Thyroid gland (tissue), 4 donors: Measurements from ENCODE around the gene PMEPA1. TPM values are rescaled to one million over a fixed set of nuclear protein-coding genes. Genes with fewer than 3 reads are reported as not detected.

Experiments used
- DNase-seq, 2 donors: peaks; one replicate each; pipeline ENCODE4 v3.0.0-alpha.2; 2019
- H3K27ac ChIP-seq, 3 donors: fragments of 200-600 bp; sonication (generic); 1 replicate in 2 of 3; 2 replicates in 1 of 3; pipeline ENCODE4 v1.5.1; 2016 to 2019; ENCODE audit warnings: mild to moderate bottlenecking in 1 of 3, moderate library complexity in 1 of 3
- H3K27me3 ChIP-seq: fragments of 200-600 bp; sonication (generic); one replicate; pipeline ENCODE4 v1.5.1; 2019
- H3K36me3 ChIP-seq, 2 donors: fragments of 200-600 bp; sonication (generic); one replicate each; pipeline ENCODE4 v1.5.1; 2016 to 2019
- H3K4me1 ChIP-seq, 2 donors: fragments of 200-600 bp; sonication (generic); one replicate each; pipeline ENCODE4 v1.5.1; 2017 to 2019
- H3K4me3 ChIP-seq, 3 donors: fragments of 200-600 bp; sonication (generic); replicated peaks in 1 of 3; 1 replicate in 2 of 3; 2 replicates in 1 of 3; pipeline ENCODE4 v1.5.1; 2016; ENCODE audit warnings: mild to moderate bottlenecking in 1 of 3
- H3K9me3 ChIP-seq: fragments of 200-600 bp; sonication (generic); one replicate; pipeline ENCODE4 v1.5.1; 2017
- POLR2A ChIP-seq, 2 donors: fragments of 450-650 bp; IDR thresholded peaks; one replicate each; pipeline ENCODE4 v1.6.1; 2017; ENCODE audit warnings: antibody characterized with exemption in 2 of 2, mild to moderate bottlenecking in 2 of 2, moderate library complexity in 1 of 2
- WGBS, 2 donors: methylation state at CpG; one replicate each; pipeline ENCODE4 v1.1.5; 2017; 5-methylcytosine and 5-hydroxymethylcytosine counted together
- intact Hi-C: fragments of 100-400 bp; cut with DNase I; formaldehyde crosslinking; loops from one replicate; pipeline ENCODE4 v1.15.1; 2023
- total RNA-seq, 4 donors: library from RNA; depleted of rRNA; stranded (reverse); fragments of >200 nt; gene quantifications; one replicate each; pipeline ENCODE4 v1.2.3, GENCODE V29; 2016
- TF ChIP-seq, protein P1 (sequence below), 6 experiments: fragments of 200-600 bp in 3 of 6; fragments of 450-650 bp in 3 of 6; sonication (generic) in 3 of 6; IDR thresholded peaks; one replicate each; pipeline ENCODE4 v1.5.1; 2016 to 2019; ENCODE audit warnings: antibody characterized with exemption in 6 of 6, mild to moderate bottlenecking in 2 of 6, inconsistent platforms in 1 of 6, moderate library complexity in 1 of 6

PMEPA1 gene
- total RNA-seq, 4 donors from 2014 or later = 6.5 to 12.6 (median 8.3) TPM

- no peak for DNase-seq
- intact Hi-C loops = no loop called here
- H3K27ac ChIP-seq = no peak overlapping the region
- peaks cover 0 to 9% of the 10 kb centered on the region in 2 donors for H3K4me1 ChIP-seq
- peaks cover 7% of the 10 kb centered on the region in 2 donors for H3K36me3 ChIP-seq
- 88% methylated on average over 15 of the region's 15 CpGs for WGBS, 2 donors
- no peaks in the 10 kb centered on the region for H3K27me3 ChIP-seq
- TF ChIP-seq, protein P1, sequence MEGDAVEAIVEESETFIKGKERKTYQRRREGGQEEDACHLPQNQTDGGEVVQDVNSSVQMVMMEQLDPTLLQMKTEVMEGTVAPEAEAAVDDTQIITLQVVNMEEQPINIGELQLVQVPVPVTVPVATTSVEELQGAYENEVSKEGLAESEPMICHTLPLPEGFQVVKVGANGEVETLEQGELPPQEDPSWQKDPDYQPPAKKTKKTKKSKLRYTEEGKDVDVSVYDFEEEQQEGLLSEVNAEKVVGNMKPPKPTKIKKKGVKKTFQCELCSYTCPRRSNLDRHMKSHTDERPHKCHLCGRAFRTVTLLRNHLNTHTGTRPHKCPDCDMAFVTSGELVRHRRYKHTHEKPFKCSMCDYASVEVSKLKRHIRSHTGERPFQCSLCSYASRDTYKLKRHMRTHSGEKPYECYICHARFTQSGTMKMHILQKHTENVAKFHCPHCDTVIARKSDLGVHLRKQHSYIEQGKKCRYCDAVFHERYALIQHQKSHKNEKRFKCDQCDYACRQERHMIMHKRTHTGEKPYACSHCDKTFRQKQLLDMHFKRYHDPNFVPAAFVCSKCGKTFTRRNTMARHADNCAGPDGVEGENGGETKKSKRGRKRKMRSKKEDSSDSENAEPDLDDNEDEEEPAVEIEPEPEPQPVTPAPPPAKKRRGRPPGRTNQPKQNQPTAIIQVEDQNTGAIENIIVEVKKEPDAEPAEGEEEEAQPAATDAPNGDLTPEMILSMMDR (IDR thresholded peaks at IDR 0.05) = no peak
- TF ChIP-seq POLR2A (IDR thresholded peaks at IDR 0.05) = no peak
- H3K9me3 ChIP-seq = no peaks in the 10 kb centered on the region
- H3K4me3 ChIP-seq = no peak overlapping the region
Measured at GRCh38 chr20:57648878-57649616, 60.8 kb downstream of the PMEPA1 start.

DNA sequence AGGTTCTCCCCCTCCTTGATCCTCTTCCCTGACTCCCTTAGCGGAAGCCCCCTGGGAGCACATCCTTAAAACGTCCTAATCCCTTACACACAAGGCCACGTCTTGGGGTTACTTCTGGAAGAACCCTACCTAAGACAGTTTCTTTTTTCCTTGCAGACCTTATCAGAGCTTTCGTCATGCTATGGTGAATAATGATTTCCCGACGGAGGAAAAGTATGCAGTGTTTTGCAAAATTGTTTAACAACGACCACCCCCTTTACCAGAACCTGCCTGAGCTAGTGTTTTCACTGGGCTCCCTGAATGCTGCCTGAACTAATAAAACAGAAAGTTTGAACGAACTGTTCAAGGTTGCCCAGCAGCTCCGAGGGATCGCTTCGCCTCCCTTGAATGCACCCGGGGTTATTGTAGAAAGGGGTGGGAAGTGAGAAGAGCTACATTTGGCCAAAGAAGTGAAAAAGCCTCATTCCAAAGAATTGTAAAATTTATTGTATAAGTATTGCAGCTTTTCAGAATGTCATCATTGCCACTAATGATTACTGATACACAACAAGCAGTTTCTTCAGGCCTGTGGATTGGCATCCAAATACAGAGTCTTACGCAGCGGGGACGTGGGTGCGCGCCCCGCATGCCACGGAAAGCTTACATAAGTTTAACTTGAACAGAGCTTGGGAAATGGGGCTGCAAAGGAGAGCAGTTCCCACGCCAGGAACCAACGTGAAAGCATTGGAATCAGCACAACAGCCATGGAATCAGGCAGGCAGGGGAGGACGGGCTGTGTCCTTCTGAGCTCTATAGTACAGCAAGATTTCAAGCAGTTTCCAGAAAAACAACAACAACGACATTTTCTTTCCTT is 61.7 kb downstream of the PMEPA1 start:
- no peak overlapping the region for H3K27ac ChIP-seq
- no peaks in the 10 kb centered on the region for H3K27me3 ChIP-seq
- H3K4me3 ChIP-seq = no peak overlapping the region
- no peaks in the 10 kb centered on the region for H3K9me3 ChIP-seq
- intact Hi-C loops = no loop called here
- 64 to 75% methylated on average over 23 of the region's 23 CpGs for WGBS, 2 donors
- no peak for TF ChIP-seq POLR2A (IDR thresholded peaks at IDR 0.05)
- TF ChIP-seq, protein P1 (IDR thresholded peaks at IDR 0.05) = no peak
- peaks cover 7% of the 10 kb centered on the region in 2 donors for H3K36me3 ChIP-seq
- peak in 1 of 2 donors; percentile 5 for DNase-seq
- peaks cover 0 to 9% of the 10 kb centered on the region in 2 donors for H3K4me1 ChIP-seq

- Histone ChIP-seq H3K4me3 (no peak overlapping the region), H3K9me3 (no peaks in the 10 kb centered on the region), H3K4me1 (peaks cover 0 to 9% of the 10 kb centered on the region in 2 donors), H3K36me3 (peaks cover 3 to 7% of the 10 kb centered on the region in 2 donors), H3K27me3 (no peaks in the 10 kb centered on the region), H3K27ac (no peak overlapping the region)
- DNase-seq = no peak
- intact Hi-C loops = no loop called here
- 83 to 86% methylated on average over 11 to 12 of the region's 12 CpGs for WGBS, 2 donors
- TF ChIP-seq POLR2A (IDR thresholded peaks at IDR 0.05) = no peak
- TF ChIP-seq, protein P1 (IDR thresholded peaks at IDR 0.05) = no peak
Measured at GRCh38 chr20:57647006-57647932, 62.5 kb downstream of the PMEPA1 start.

- no peaks in the 10 kb centered on the region for H3K4me1 ChIP-seq
- H3K27ac ChIP-seq = no peak overlapping the region
- no peak for TF ChIP-seq POLR2A (IDR thresholded peaks at IDR 0.05)
- TF ChIP-seq, protein P1 (IDR thresholded peaks at IDR 0.05) = no peak
- H3K36me3 ChIP-seq = no peaks in the 10 kb centered on the region
- H3K4me3 ChIP-seq = no peak overlapping the region
- intact Hi-C loops = no loop called here
- no peaks in the 10 kb centered on the region for H3K9me3 ChIP-seq
- no peak for DNase-seq
- WGBS, 2 donors = 80 to 90% methylated on average over 5 of the region's 5 CpGs
- H3K27me3 ChIP-seq = no peaks in the 10 kb centered on the region
Measured at GRCh38 chr20:57638895-57639236, 70.9 kb downstream of the PMEPA1 start.
